GM15510 (cell line): Measurements from ENCODE around the gene ATP1A3.
A peak's percentile ranks its signal among the peaks of the same experiment; 100 is the strongest.

Source experiments
- POLR2A ChIP-seq: IDR thresholded peaks from 3 replicates; pipeline ENCODE4 v1.6.1; 2011; ENCODE audit warnings: borderline replicate concordance; ENCODE audit not compliant: insufficient read length; ENCODE audit errors: extremely low read depth

ATP1A3 gene

DNA sequence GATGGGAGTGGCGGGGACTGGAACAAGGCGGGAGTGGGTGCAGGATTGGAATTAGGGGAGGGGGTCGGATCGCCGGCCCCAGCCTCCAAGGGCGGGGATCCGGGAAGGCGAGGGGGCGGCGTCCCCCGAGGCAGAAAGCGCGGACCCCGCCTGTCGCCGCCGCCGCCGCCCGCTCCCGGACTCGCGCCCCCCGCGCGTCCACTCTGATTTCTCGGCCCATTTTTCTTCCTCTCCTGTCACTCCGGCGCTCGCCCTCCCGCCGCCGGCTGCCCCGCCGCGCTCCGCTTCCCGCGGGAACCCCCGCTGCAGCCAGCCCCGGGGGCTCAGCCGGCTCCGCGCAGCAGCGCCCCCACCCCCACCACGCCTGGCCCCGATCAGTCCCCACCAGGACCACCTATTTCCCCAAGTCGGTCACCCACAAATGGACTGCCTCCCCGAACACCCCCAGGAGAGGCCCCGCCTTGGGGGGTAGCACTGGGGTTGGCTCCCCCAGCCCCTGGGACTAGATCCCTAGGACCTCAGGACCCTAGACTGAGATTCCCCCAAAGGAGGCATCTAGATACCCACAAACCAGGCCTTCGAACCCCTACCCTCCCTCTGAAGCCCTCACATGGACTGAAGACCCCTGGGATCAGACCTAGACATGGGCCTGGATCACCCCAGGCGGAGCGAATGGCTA is 53.2 kb downstream of the ATP1A3 start:
- peak; percentile 12 for TF ChIP-seq POLR2A

DNA sequence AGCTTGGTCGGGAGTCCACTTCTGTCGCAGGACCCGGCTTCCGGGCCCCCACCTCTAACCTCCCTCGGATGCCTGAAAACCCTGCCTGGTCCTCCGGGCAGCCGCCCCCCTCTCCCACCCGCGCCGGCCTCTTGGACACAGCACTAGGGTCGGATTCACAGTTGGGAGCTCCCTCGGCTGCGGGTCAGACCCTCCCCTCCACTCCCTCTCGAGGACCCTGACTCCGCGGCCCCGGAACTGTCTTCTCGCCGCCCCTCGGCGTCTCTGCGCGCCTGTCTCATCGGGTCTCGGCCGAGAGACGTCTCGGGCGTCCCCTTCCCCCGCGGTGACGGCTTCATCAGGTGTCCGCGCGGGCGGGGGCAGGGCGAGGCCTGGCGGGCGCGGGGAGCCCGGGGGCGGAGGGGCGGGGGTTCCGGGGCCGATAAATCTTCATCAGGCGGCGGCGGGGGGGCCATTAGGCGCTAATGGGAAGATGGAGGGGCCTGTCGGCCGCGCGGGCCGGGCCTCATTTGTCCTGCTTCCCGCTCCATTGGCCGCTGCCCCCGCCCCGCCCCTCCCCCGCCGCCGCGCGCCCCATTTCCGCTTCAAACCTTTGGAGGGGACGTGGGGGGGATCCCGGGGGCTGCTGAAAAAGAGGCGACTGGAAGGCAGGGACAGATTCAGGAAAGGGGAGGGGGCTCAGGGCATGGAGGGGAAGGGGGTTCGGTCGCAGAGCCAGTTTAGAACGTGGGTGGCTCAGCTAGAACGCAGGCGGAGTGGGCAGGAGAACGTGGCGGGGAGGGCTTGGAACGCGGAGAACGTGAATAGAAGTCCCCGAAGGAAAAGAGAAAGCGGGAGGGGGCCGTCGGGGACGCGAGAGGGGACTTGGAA is 53.9 kb downstream of the ATP1A3 start:
- TF ChIP-seq POLR2A, result peak; percentile 44

DNA sequence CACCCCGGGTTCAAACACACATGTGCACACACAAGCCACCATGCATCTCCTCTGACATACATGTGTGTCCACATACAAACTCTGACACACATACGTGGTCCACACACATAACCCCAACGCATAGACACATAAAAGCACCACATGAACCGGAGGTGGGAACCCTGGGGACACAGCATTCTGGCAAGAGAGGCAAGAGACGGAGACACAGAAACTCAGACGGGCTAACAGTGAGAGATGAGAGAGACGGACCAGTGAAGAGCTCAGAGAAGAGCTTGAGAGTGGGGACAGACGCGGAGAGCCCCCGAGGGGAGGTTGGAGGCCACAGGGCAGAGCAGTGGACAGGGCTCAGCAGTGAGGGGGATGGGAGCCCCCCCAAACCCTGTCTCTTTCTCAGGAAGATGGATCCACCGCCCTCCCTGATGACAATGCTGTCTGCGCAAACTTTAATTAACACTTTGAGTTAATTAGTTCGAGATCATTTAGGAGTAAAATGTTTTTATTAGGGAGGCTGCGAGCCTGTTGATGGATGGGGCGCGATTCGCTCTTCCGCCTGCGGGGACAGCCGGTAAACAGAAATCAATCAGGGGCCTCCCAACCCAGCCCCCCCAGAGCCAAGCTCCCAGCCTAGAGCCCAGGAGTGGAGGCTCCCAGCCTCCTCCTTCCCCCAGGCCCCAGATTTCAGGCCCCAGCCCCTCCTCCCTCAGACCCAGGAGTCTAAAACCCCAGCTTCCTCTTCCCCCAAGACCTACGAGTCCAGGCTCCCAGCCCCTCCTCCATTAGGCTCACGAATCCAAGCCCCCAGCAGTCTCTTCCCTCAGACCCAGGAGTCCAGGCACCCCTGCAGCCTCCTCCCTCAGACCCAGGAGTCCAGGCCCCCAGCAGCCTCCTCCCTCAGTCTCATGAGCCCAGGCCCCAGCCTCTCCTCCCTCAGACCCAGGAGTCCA is 56.2 kb downstream of the ATP1A3 start:
- no peak for TF ChIP-seq POLR2A

DNA sequence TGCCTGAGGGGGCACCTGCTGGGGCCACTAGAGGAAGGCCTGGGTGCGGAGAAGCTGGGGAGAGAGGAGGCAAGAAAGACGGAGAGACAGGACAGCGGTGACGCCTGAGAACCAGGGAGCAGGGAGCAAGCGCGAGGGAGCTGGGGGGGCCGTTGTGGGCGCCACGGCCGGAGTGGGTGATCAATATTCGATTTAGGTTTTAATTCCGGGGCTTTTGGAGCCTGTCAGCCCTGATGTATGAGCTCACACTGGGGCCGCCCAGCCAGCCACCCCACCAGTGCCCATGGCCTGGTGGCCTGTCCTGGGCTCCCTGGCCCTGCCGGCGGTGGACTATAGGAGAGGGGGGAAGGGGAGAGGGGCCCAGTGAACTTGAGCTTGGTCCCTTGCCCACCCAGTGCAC is 57.1 kb downstream of the ATP1A3 start:
- no peak for TF ChIP-seq POLR2A

DNA sequence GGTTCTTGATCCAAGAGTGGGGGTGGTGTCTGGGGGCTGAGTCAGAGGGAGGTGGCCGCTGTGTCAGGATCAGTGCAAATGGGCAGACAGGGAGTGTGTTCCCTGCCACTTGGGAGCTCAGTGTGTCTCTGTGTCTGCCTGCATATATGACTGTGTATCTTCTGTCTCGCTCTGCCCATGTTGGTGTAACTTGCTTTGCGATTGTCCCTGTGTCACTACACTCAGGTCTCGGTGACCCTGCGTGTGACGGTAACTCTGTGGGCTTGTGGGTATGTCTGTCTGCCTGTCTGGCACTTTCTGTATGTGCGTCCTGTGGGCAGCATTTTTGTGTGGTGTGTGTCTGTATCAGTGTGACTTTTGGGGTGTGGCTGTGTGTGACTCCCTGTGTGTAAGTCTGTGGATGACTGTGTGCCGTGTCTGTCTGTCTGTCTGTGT is 57.6 kb downstream of the ATP1A3 start:
- no peak for TF ChIP-seq POLR2A

DNA sequence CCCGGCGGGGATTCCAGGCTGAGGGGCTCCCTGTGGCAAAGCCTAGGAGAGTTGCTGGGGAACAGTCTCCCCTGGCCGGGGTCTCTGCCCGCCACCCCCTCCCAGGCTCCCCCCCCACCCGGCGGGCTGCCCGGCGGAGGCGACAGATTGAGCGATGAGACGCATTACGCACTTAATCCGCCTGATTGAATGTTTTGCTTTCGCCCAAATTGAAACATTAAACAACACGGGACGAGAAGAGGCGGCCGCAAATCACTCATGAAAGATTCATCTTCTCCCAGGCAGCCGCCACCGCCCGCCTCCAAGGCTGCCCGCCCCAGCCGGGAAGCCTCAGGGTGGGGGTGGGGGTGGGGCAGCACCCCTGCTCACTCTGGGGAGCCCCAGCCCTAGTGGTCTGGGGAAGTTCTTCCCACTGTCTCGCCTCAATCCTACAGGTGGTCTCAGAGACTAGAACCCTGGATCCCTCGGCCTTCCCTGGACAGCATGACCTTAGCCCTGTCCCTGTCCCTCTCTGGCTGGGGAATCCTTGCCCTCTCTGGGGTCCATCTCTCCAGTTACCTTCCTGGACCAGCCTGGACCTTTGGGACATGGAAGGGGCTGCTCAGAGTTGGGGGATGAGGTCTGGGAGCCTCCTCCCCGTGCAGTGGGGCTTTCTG is 58.1 kb downstream of the ATP1A3 start:
- no peak for TF ChIP-seq POLR2A

DNA sequence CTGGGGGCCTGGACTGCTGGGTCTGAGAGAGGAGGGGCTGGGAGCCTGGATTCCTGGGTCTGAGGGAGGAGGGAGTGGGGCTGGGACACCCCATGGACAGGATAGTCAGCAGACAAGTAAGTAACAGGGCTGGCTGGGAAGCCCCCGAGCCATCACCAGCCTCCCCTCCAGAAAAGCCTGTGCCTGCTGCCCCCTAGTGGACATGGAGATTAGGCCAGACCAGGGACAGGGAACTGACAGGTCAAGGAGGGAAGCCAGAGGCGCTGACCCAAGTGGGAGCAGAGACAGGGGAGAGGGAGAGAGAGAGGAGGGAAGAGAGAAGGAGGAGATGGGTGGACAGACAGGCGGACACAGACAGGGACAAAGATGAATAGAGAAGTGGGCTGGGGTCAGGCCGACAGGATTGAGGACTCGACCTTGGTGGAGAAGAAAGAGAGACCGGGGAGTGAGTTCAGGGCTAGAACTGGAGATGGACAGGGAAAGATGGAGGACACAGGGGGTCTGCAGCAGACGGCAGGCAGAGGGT is 59.1 kb downstream of the ATP1A3 start:
- TF ChIP-seq POLR2A, result no peak

DNA sequence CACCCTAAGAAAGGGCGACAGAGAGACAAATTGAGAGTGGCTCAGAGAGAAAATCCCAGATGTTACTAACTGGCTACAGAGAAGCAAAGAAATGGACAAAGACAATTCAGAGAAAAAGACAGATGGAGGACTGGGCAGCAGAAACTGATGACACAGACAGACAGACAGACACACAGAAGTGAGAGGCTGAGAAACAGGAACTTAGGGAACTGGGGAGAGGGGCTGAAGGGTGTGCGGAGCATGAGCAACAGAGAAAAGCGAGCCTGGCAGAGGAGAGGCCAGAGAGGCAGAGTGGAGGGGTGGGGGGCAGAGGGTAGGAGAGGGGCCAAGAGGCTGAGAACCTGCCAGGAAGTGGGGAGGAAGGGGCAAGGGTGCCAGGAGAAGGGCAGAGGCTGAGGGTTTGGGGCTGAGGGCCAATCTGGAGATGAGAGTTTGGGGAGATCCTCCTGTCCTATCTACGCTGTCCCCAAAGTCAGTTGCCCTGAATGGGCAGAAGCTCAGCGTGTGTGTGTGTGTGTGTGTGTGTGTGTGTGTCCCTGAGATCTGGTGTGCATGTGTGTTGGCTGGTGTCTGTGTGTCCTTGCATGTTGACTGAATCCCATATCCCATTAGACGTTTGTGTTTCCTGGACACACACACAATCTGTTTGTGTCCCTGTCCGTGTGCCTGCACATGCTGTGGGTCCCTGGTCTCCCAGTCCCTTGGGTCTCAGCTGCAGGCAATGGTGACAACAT is 60.2 kb downstream of the ATP1A3 start:
- TF ChIP-seq POLR2A, result no peak

DNA sequence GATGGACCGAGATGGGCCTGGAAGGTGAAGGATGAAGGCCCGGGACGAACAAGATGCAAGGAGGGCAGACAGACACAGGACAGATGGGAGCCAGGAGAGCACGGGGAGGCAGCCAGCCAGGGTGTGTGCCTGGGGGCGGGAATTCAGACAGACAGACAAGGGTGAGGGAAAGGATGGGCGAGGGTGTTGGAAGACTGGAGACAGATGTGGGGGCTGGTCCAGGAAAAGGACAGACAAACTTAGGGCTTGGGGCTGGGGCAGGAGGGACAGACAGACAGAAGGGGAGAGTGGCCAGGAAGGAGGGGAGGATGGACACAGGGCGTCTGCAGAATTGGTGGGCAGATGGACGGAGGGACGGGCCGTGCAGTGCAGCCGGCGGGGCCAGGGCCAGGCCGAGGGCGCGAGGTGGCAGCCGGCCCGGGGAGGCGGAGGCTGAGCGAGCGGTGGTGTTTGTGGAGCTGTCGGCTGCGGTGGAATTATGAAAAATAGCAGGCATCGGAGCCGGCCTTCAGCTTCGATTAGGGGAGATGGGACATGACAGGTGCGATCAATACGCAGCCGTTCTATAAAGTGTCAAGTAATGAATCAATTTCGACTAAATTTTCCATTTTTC is 61.2 kb downstream of the ATP1A3 start:
- no peak for TF ChIP-seq POLR2A

DNA sequence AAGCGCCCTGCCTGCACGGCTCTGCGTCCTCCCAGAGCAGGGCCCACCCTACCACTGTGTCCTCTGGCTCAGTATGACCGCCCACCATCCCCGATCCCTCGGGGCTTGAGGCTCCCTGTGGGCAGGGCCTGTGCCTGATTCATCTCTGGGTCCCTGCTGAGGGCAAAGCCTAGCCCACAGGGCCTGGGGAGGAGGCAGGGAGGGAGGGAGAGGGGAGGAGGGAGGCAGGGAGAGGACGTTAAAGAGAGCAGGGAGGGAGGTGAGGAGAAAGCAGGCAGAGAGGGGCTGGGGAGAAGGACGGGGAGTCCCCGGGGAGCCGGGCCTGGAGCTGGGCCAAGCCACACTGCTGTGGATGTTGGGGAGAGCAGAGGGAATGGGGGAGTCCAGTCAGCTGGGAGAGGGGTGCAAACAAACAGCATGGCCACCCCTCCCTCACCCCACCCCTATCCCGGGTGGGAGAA is 61.7 kb downstream of the ATP1A3 start:
- no peak for TF ChIP-seq POLR2A

DNA sequence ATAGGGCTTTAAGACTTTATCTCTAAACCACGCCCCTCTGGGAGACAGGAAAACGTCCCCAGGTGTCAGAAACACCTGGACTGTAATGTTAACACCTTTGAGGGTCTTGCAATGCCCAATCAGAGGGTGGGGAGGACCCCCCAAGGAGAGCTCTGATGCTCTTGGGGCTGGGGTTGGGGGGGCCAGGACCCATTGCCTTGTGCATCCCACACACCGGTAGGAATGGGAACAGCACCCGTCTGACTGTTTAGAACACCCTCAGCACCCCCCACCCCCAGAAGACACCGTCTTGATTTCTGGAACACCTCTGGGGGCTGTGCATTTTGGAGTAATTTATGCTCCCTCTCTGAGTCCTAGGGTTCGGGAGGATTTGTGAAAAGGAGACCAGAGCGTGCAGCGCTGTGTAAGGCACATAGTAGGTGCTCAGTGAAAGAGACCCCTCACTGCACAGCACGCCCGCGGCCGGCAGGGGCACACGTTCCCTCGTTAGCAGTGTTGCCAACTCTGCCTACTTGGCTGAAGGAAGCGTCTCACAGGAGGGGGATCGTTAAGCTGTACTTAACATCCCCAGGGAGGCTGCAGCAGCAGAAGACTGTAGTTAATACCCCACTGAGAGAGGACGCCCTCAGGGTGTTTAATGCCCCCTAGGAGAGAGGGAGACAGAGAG is 63.0 kb downstream of the ATP1A3 start:
- TF ChIP-seq POLR2A, result no peak

DNA sequence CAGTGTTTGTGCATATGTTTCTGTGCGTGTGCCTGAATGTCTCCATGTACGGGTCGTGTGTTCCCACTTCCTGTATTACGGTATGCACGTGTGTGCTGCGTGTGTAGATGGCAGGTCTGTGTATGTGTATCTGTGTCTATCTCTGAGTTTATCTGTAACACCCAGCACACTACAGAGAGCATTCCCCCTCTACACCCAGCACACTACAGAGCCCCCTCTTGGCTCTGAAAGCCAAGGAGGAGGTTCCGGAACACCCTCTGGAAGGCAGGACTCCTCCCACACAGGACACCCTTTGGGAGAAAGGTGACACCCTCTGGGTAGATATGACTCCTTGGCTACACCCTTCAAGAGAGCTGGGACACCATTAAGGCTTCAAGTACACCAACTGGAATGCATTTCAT is 63.7 kb downstream of the ATP1A3 start:
- no peak for TF ChIP-seq POLR2A
